Suppressor macrophage treated with lipopolysaccharide for 1 hour (primary cell): Measurements from ENCODE around the gene SERPINA3.
"Not testable (repeated sequence)": the region's sequence is repeated elsewhere in the genome, so short reads cannot be mapped to it uniquely, and the experiment has no call there.

Experiments
- DNase-seq, 3 donors: peaks; one replicate each; pipeline ENCODE4 v3.0.0-alpha.2; 2020 to 2022

Gene SERPINA3

GRCh38 chr14:94612174-94612573 is at the start of gene SERPINA3:
TSS of gene SERPINA3 (plus strand) at chr14:94612391. CDS start at chr14:94614442, 2,051 bp downstream.
- DNase-seq = no peak

GRCh38 chr14:94562941-94563883 is 49.0 kb upstream of the SERPINA3 start:
- DNase-seq = no peak

GRCh38 chr14:94564381-94564780 is 47.8 kb upstream of the SERPINA3 start:
- DNase-seq = no peak

DNA sequence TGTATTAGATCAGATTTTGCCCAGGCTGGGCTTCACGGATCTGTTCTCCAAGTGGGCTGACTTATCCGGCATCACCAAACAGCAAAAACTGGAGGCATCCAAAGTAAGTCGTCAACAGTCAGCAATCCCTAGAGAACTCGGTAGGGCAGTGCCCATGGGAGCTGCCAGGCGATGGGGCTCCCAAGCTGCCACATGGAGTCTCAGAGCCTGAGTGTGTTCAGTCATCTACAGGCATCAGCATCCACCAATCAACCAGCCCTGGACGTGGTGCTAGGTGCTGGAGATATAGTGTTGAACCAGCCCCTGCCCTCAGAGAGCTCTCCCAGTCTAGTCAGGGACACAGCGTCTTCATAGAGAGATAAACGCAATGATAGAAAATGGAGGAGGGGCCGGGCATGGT is 44.0 kb upstream of the SERPINA3 start:
- DNase-seq = no peak

- DNase-seq = no peak
Measured at GRCh38 chr14:94569381-94570001, 42.7 kb upstream of the SERPINA3 start.

GRCh38 chr14:94570002-94570400 is 42.2 kb upstream of the SERPINA3 start:
- DNase-seq = no peak

- no peak for DNase-seq
Measured at GRCh38 chr14:94570440-94570839, 41.8 kb upstream of the SERPINA3 start.

DNA sequence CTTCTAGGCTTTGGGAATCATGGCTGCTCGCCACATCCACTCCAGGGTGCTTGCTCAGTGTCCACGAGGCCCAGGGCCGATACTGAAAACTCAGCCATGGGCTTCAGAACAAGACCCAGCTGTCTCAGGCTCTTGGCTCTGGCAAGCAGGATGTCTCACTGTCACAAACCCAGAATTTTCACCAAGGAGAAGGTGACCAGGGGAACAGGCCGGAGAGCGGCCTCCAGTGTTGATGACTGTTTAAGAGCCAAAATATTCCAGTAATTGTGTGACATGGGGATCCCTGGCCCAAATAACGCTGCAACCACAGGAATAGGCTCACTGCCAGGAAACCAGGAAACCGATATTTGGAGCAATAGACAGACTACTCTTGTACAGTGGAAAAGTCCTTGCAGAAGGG is 40.8 kb upstream of the SERPINA3 start:
- no peak for DNase-seq

DNA sequence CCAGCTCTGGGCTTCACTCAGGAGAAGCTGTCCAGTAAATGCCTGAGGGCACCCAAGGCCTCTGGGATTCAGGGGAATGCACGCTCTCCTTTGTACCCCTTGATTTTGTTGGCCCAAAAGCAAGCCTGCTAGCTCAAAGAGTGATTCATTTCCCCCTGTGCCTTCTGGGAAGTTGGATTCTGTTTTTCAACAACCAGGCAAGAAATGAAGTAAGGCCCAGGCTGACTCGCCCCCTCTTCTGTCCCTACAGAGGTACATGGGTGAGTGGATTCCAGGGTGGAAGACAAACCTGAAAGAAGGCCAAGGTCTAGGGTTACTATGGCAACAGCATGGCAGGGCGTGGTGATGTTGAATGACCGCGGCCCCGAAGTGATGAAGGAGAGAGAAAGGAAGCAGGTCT is 40.2 kb upstream of the SERPINA3 start:
- no peak for DNase-seq

DNA sequence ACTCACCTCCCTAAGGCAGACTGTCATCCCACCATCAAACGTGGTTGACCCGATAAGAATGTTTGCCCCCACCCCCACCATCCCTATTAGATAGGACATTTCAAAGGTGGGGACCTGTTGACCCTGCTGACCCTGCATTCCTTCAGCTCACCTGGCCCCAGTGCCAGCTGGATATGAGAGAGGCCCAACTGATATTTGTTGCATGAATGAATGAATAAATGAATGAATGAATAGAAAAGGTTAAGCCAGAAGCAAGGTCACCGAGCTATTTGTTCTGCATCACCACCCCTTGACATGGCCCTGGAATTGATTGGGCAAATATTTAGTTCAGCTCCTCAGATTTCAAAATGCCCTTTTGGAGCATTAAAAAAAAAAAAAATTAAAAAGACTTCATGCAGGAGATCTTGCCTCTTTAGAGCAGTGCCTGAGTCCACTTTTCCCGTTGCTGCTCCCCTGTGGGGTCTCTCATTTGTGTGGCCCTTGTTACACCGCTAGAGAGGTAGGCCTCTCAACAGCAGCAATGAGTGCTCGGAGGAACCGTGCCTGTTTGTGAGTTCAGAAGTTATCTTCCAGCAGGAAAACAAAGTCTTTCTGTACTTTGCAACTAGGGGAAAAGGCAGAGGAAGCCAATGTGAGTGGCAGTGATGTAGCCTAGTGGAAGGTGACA is 39.4 kb upstream of the SERPINA3 start:
- DNase-seq = no peak

- DNase-seq = no peak
Measured at GRCh38 chr14:94573475-94574277, 38.5 kb upstream of the SERPINA3 start.

- no peak for DNase-seq
Measured at GRCh38 chr14:94574336-94574735, 37.9 kb upstream of the SERPINA3 start.

- no peak for DNase-seq
Measured at GRCh38 chr14:94575730-94576585, 36.2 kb upstream of the SERPINA3 start.

DNA sequence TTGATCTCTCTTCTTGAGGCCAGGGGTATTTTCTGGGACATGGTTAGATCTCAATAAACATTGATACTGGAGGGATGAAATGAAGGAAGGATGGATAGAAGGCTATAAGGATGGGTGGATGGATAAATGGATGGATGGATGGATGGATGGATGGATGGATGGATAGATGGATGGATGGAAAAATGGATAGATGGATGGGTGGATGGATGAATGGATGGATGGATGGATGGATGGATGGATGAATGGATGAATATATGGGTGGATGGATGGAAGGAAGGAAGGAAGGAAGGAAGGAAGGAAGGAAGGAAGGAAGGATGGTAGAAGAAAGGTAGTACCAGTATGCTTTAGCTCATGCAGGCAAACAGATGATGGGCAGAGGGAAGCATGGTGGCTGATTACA is 34.7 kb upstream of the SERPINA3 start:
- DNase-seq = not testable (repeated sequence)

DNA sequence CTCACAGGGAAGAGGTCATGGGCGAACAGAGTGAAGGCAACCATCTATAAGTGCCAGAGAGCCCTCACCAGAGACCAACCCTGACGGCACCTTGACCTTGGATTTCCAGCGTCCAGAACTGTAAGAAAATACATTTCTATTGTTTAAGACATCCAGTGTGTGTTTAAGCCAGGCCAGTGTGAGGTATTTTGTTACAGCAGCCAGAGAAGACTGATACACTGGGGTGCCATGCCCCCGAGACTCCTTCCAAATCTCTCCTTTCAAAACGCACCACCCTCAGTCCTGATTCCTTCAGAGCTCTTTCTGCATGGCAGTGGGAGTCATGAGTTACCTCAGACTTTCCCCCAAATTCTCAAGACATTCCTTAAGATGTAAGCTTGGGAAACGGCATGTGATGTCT is 33.5 kb upstream of the SERPINA3 start:
- no peak for DNase-seq

DNA sequence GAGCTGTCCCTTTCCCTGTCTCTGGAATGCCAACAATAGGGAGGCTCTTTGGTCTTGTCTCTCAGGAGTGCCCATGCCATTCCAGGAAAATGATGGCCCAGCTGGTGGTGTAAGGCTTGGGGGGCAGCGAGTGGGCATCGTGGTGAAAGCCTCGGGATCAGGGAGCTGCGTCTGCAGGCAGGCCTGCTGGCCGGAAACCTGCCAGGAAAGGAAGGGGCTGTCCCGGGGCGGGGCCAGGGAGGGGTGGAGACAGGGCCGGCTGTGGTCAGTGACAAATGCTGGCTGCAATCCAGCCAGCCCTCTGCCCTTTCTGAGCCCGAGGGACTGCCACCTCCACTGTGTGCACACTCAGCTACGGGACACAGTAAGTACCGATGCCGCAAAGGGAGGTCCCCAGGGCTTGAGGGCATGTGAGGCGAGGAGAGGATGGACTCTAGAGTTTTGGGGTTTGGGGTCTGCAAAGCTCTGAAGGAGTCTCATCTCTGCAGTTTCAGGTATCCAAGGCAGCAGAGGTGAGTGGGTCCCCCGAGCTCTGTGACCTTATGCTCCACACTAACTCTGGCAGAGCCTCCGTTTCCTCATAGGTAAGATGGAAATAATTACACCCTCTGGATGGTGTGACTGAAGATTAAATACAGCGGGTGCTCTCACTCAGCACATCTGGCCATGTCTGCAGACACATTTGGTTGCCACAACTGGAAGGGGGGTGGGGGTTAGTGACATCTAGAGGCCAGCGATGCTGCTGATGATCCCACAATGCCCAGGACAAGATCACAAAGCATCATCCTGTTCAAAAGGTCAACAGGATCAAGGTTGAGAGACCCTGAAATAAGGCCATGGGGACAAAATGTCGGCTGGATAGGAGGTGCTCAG is 30.8 kb upstream of the SERPINA3 start, which contains the start of gene SERPINA5:
Gene SERPINA5 (plus strand): TSS at position 300 of the 873 bp plus-strand sequence. CDS start 5,937 bp downstream, outside the sequence.
- peak in 1 of 3 donors; percentile 5 for DNase-seq

DNA sequence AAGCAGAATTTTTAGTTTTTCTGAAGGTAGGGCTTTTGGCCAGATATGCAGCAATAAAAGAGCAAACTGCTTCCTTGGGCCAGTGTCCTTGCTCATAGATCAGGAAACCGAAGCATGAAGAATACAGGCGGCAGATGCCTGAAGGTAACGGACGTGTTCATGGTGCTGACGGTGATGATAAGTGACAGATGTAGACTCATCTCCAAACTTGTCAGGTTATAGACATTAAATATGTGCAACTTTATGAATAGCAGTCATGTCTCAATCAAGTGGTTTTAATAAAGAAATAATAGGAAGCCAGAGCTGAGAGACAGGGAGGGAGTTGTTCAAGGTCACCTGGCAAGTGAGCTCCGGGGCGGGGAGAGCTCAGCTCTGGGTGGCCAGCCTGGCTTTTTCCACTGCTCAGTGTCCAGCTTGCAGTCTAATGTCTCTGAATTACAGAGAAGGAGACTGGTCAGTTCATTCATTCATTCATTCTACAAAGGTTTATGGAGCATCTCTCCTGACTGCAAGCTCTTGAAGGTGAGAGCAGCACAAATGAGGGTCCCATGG is 29.9 kb upstream of the SERPINA3 start:
- DNase-seq = no peak

- no peak for DNase-seq
Measured at GRCh38 chr14:94582851-94583250, 29.3 kb upstream of the SERPINA3 start.

DNA sequence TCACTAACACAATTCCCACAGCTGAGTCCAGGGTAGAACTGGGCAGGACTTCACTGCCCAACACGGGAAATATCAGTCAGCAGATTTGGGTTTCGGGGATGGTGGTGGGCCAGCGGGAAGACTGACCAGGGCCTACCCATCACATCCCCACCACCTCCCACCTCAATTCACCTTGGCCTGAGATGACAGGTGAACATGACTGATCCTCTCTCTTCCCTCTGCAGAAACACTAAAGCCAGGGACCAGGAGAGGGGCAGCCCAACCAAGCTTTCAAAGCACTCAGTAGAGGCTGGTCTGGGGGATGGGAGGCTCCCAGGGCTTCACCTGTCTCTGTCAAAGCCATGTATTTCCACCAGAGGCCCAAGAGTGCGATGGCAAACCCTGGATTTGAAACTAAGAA is 28.6 kb upstream of the SERPINA3 start:
- DNase-seq = no peak

- no peak for DNase-seq
Measured at GRCh38 chr14:94584591-94585280, 27.5 kb upstream of the SERPINA3 start.
